ENCODE measurements around the gene LURAP1L. TPM values are rescaled to one million over a fixed set of nuclear protein-coding genes. Genes with fewer than 3 reads are reported as not detected.

The LURAP1L gene
- polyA plus RNA-seq, 1 donor (not counting 4 experiments of a cell fraction or from before 2014, with no cell fraction given), result 25.0 TPM

DNA sequence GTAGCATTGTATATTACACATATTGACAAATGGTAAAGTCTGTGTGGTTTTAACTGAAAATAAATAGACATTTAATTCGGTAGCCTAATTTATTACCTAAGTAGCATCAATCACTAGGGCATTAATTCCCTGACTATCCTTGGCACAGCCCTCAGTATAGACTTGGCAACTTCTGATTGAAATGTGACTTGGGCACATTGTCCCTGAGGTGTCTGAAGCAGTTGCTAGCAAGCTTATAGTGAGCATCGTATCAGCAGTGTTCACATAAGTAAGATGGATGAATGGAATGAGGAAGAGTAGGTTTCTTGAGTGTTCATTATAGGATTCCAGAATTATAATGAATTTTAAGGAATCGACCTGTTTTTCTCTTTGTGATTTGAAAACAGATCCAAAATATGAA, 16.1 kb downstream of the LURAP1L start:
- H3K36me3 ChIP-seq (ENCODE audit: control insufficient read depth in 2 of 2, extremely low read depth in 1 of 2, insufficient read depth in 2 of 2, low read length in 2 of 2), result no peaks in the 10 kb centered on the region
- H3K9ac ChIP-seq (ENCODE audit: control insufficient read depth, extremely low read depth, insufficient read depth, low read length), result no peak overlapping the region
- H3K9me3 ChIP-seq (ENCODE audit: control insufficient read depth, low read depth, low read length), result no peaks in the 10 kb centered on the region
- H4K20me1 ChIP-seq (ENCODE audit: control insufficient read depth, extremely low read depth, insufficient read depth, low read length), result no peaks in the 10 kb centered on the region
- no peak for DNase-seq (ENCODE audit: low read depth, low spot score)
- TF ChIP-seq EZH2 (IDR thresholded peaks at IDR 0.05; ENCODE audit: low read length), result no peak
- FAIRE-seq, result peak; percentile 41
- H3K4me3 ChIP-seq (ENCODE audit: control insufficient read depth in 2 of 3, extremely low read depth in 1 of 3, insufficient read depth in 2 of 3, low read depth in 1 of 3, low read length in 3 of 3), result no peak overlapping the region
- no peaks in the 10 kb centered on the region for H3K9me1 ChIP-seq (ENCODE audit: control insufficient read depth, extremely low read depth, insufficient read depth, low read length)
- H3K4me2 ChIP-seq (ENCODE audit: control insufficient read depth, extremely low read depth, insufficient read depth, low read depth, low read length), result no peak overlapping the region
- dilution Hi-C loops (cut with MboI; ENCODE audit: extremely low pct_ligation_motif_present, low sequenced_read_pairs), result no loop called here
- no peaks in the 10 kb centered on the region for H3K79me2 ChIP-seq (ENCODE audit: control insufficient read depth, insufficient read depth, low read length)
- peak overlapping the region; percentile 36 for H2AFZ ChIP-seq (ENCODE audit: control insufficient read depth, low read length)
- H3K4me1 ChIP-seq (ENCODE audit: control insufficient read depth, extremely low read depth, insufficient read depth, low read length), result peaks cover 3% of the 10 kb centered on the region
- no peak overlapping the region for H3K27ac ChIP-seq (ENCODE audit: control insufficient read depth, insufficient read depth, low read length)
- H3K27me3 ChIP-seq (ENCODE audit: control insufficient read depth, extremely low read depth, insufficient read depth, low read length), result no peaks in the 10 kb centered on the region

DNA sequence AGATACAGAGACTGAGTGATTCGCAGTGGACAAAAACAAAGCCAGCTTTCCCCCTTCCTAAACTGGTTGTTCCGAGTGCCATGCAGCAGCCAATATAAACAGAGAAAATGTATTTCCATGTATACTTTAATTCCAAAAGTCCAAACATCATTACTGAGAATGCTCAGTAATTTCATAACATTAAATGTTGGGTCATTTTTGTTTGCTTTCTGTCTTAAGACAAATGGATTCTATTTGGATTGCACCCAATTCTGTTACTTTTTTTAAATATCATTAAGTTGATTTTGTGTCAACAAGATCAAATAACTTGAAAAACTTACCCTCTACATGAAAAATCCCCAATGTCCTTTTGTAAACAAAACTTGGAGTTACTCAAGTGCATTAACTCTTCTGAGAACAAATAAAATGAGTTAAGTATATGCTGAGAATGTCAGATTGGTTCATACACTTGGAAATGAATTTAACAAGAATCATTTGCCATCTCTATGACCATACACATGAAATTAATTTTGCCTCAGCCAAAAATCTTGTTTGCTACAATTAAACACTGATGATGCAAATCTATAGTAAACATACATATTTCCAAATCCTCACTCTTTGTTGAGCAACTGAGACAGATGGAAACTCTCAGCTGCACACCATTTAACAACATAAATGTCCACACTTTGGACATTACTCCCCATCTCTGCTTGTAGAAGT, 19.4 kb downstream of the LURAP1L start:
- Histone ChIP-seq H3K4me2 (ENCODE audit: control insufficient read depth, extremely low read depth, insufficient read depth, low read depth, low read length) (no peak overlapping the region), H3K9me3 (ENCODE audit: control insufficient read depth, low read depth, low read length) (no peaks in the 10 kb centered on the region)

More for the DNA sequence above, 19.4 kb downstream of the LURAP1L start:
- no peak overlapping the region for H2AFZ ChIP-seq (ENCODE audit: control insufficient read depth, low read length)
- H3K4me1 ChIP-seq (ENCODE audit: control insufficient read depth, extremely low read depth, insufficient read depth, low read length), result peaks cover 24% of the 10 kb centered on the region
- no peaks in the 10 kb centered on the region for H3K9me1 ChIP-seq (ENCODE audit: control insufficient read depth, extremely low read depth, insufficient read depth, low read length)
- DNase-seq (ENCODE audit: low read depth, low spot score) (no peak), FAIRE-seq (no peak)
- H4K20me1 ChIP-seq (ENCODE audit: control insufficient read depth, extremely low read depth, insufficient read depth, low read length), result no peaks in the 10 kb centered on the region
- no peak overlapping the region for H3K4me3 ChIP-seq (ENCODE audit: control insufficient read depth in 2 of 3, extremely low read depth in 1 of 3, insufficient read depth in 2 of 3, low read depth in 1 of 3, low read length in 3 of 3)
- no peak for TF ChIP-seq EZH2 (IDR thresholded peaks at IDR 0.05; ENCODE audit: low read length)
- TF ChIP-seq, protein P1, sequence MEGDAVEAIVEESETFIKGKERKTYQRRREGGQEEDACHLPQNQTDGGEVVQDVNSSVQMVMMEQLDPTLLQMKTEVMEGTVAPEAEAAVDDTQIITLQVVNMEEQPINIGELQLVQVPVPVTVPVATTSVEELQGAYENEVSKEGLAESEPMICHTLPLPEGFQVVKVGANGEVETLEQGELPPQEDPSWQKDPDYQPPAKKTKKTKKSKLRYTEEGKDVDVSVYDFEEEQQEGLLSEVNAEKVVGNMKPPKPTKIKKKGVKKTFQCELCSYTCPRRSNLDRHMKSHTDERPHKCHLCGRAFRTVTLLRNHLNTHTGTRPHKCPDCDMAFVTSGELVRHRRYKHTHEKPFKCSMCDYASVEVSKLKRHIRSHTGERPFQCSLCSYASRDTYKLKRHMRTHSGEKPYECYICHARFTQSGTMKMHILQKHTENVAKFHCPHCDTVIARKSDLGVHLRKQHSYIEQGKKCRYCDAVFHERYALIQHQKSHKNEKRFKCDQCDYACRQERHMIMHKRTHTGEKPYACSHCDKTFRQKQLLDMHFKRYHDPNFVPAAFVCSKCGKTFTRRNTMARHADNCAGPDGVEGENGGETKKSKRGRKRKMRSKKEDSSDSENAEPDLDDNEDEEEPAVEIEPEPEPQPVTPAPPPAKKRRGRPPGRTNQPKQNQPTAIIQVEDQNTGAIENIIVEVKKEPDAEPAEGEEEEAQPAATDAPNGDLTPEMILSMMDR (optimal IDR thresholded peaks at IDR 0.05 in 1 of 3, IDR thresholded peaks at IDR 0.05 in 1 of 3, conservative IDR thresholded peaks at IDR 0.05 in 1 of 3; ENCODE audit: extremely low read depth in 1 of 3, insufficient read depth in 2 of 3, low read length in 3 of 3), result no peak
- H3K27me3 ChIP-seq (ENCODE audit: control insufficient read depth, extremely low read depth, insufficient read depth, low read length), result no peaks in the 10 kb centered on the region
- no peak overlapping the region for H3K9ac ChIP-seq (ENCODE audit: control insufficient read depth, extremely low read depth, insufficient read depth, low read length)
- no peak overlapping the region for H3K27ac ChIP-seq (ENCODE audit: control insufficient read depth, insufficient read depth, low read length)
- no peaks in the 10 kb centered on the region for H3K36me3 ChIP-seq (ENCODE audit: control insufficient read depth in 2 of 2, extremely low read depth in 1 of 2, insufficient read depth in 2 of 2, low read length in 2 of 2)
- dilution Hi-C loops (cut with MboI; ENCODE audit: extremely low pct_ligation_motif_present, low sequenced_read_pairs), result no loop called here
- H3K79me2 ChIP-seq (ENCODE audit: control insufficient read depth, insufficient read depth, low read length), result no peaks in the 10 kb centered on the region
